Upper lobe of right lung (tissue), 1 donor: ENCODE data around the gene PTPRN. TPM values are rescaled to one million over a fixed set of nuclear protein-coding genes. Genes with fewer than 3 reads are reported as not detected.

Experiments
- ATAC-seq: fragments of 200-7000 bp; cut with Tn5 transposase; one replicate; pipeline ENCODE4 v1.9.1; 2020; ENCODE audit warnings: mild to moderate bottlenecking, moderate library complexity
- DNase-seq: peaks from one replicate; pipeline ENCODE4 v3.0.0-alpha.2; 2020
- H3K27ac ChIP-seq: fragments of 200-600 bp; one replicate; pipeline ENCODE4 v1.8.0; 2022
- H3K27me3 ChIP-seq: fragments of 200-600 bp; one replicate; pipeline ENCODE4 v1.8.0; 2022; ENCODE audit warnings: mild to moderate bottlenecking
- H3K36me3 ChIP-seq: fragments of 200-600 bp; one replicate; pipeline ENCODE4 v1.8.0; 2022
- H3K4me1 ChIP-seq: fragments of 200-600 bp; one replicate; pipeline ENCODE4 v1.8.0; 2022
- H3K4me3 ChIP-seq: fragments of 200-600 bp; one replicate; pipeline ENCODE4 v1.8.0; 2022; ENCODE audit warnings: mild to moderate bottlenecking
- H3K9me3 ChIP-seq: fragments of 200-600 bp; one replicate; pipeline ENCODE4 v1.8.0; 2022
- intact Hi-C: fragments of 100-400 bp; cut with DNase I; formaldehyde crosslinking; loops from one replicate; pipeline ENCODE4 v1.11.0; 2022
- total RNA-seq: library from RNA; stranded (reverse); fragmentation: NEBNext Ultra II Directional; extraction: Animal tissue kit (Norgen Biotek cat#: 25700); gene quantifications from one replicate; pipeline ENCODE4 v1.2.1, GENCODE V29; 2021
- TF ChIP-seq, protein P1 (sequence below): fragments of 200-600 bp; IDR thresholded peaks from one replicate; pipeline ENCODE4 v1.8.0; 2022; ENCODE audit warnings: antibody characterized with exemption
- donor health status: DM: no; HTN: yes; CAD: no; lungs with severe emphysema.

Gene PTPRN
- total RNA-seq, 1 donor from 2014 or later: not detected

DNA sequence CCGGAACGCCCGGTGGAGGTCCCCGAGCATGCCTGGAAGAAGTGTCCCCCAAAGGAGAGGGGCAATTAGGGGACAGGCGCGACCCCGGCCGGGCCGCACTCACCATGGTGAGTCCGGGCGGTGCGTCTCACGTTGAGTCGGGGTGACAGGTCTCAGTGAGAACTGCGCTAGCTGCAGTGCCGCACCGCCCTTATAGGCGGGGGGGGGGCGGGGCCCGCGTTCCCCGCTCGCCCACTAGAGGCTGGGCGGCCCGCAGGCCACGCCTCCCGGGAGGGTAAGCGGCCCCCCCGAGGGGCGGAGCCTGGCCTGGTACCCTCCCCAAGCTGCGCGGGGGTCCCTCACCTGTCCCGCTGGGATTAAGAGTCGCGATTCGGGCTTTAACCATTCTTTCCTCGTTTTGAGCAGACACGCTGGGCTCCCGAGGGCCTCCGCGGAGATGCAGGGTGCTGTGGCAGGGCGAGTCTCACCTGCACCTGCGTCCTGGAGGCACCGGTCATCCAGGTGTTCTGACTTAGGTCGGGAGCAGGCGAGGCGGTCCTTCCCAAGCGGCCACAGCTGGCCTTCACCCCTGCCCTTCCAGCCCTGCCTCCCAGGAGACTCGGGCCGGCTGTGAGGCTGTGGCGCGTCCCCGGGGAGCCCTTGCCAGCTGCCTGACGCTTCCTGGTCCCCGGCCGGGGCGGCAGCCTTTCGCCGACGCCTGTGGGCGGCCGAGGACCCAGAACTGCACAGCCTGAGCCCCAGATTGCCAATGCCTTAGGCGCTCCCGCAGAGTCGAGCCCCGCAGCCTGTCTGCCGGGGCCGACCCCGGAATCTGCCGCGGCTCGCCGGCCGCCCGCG, 55.2 kb downstream of the PTPRN start, which contains the start of gene TUBA4A:
TUBA4A (minus strand) TSS at position 166 of the 837 bp plus-strand sequence; CDS start at position 106, 60 bp downstream.
- Histone ChIP-seq H3K4me1 (peaks cover 35% of the 10 kb centered on the region), H3K36me3 (no peaks in the 10 kb centered on the region), H3K4me3 (peak within 1 kb of the TSS; percentile 77), H3K27ac (peak within 1 kb of the TSS; percentile 81), H3K9me3 (no peaks in the 10 kb centered on the region), H3K27me3 (no peaks in the 10 kb centered on the region)
- TF ChIP-seq, protein P1, sequence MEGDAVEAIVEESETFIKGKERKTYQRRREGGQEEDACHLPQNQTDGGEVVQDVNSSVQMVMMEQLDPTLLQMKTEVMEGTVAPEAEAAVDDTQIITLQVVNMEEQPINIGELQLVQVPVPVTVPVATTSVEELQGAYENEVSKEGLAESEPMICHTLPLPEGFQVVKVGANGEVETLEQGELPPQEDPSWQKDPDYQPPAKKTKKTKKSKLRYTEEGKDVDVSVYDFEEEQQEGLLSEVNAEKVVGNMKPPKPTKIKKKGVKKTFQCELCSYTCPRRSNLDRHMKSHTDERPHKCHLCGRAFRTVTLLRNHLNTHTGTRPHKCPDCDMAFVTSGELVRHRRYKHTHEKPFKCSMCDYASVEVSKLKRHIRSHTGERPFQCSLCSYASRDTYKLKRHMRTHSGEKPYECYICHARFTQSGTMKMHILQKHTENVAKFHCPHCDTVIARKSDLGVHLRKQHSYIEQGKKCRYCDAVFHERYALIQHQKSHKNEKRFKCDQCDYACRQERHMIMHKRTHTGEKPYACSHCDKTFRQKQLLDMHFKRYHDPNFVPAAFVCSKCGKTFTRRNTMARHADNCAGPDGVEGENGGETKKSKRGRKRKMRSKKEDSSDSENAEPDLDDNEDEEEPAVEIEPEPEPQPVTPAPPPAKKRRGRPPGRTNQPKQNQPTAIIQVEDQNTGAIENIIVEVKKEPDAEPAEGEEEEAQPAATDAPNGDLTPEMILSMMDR: no peak
- intact Hi-C loops: no loop called here
- ATAC-seq: peak; percentile 91
- peak; percentile 94 for DNase-seq

- Histone ChIP-seq H3K36me3 (peaks cover 6% of the 10 kb centered on the region), H3K27me3 (no peaks in the 10 kb centered on the region), H3K4me3 (peak within 1 kb of the TSS; percentile 77), H3K4me1 (peaks cover 43% of the 10 kb centered on the region), H3K9me3 (no peaks in the 10 kb centered on the region), H3K27ac (peak within 1 kb of the TSS; percentile 81)
- ATAC-seq (peak; percentile 5), DNase-seq (peak; percentile 80)
- TF ChIP-seq, protein P1: no peak
- intact Hi-C loops: no loop called here
Measured at GRCh38 chr2:219252900-219253752, 56.1 kb downstream of the PTPRN start, which contains the start of gene TUBA4B. TUBA4B (plus strand) TSS chr2:219253243; CDS start chr2:219253408, 165 bp downstream.

GRCh38 chr2:219252570-219252899, 56.7 kb downstream of the PTPRN start:
- H3K27ac ChIP-seq: peak overlapping the region; percentile 81
- no peaks in the 10 kb centered on the region for H3K9me3 ChIP-seq
- H3K4me1 ChIP-seq: peaks cover 48% of the 10 kb centered on the region
- TF ChIP-seq, protein P1: no peak
- peaks cover 12% of the 10 kb centered on the region for H3K36me3 ChIP-seq
- no peaks in the 10 kb centered on the region for H3K27me3 ChIP-seq
- ATAC-seq (no peak), DNase-seq (no peak)
- intact Hi-C loops: no loop called here
- peak overlapping the region; percentile 77 for H3K4me3 ChIP-seq

DNA sequence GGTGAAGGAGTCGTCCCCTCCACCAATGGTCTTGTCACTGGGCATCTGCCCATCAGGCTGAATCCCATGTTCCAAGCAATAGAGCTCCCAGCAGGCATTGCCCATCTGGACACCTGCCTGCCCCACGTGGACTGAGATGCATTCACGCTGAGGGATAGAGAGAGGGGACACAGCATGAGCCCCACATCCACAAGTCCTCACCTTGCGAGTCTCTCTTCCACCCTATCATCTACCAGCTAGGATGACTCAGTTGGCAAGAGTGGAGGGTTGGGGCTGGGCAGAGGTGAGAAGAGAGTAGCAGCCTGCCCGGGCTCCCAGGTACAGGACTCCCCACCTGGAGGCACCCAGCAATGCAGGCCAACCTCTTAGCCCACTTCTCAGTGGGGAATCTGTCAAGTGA, 57.1 kb downstream of the PTPRN start:
- no peaks in the 10 kb centered on the region for H3K27me3 ChIP-seq
- DNase-seq: no peak
- H3K4me1 ChIP-seq: peaks cover 51% of the 10 kb centered on the region
- H3K27ac ChIP-seq: peak overlapping the region; percentile 81
- TF ChIP-seq, protein P1: no peak
- ATAC-seq: no peak
- H3K36me3 ChIP-seq: peaks cover 16% of the 10 kb centered on the region
- H3K4me3 ChIP-seq: peak overlapping the region; percentile 77
- intact Hi-C loops: no loop called here
- H3K9me3 ChIP-seq: no peaks in the 10 kb centered on the region

DNA sequence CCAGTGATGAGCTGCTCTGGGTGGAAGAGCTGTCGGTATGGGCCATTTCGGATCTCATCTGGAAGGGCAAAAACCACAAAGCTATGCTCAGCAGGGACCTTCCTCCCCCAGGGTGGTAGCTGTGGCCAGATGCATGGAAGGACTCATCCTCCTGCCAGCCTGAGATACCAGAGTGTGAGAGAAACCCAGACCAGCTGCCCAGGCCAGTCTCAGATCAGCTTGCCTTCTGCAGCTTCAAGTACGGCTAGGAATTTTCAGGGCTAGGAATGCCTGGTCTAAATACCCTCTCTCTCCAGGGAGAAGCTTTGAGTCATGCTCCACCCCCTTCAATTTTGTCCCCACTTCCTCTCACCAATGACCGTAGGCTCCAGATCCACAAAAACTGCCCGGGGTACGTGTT, 57.5 kb downstream of the PTPRN start:
- DNase-seq: no peak
- Histone ChIP-seq H3K4me1 (peaks cover 56% of the 10 kb centered on the region), H3K36me3 (peaks cover 19% of the 10 kb centered on the region), H3K27me3 (no peaks in the 10 kb centered on the region), H3K9me3 (no peaks in the 10 kb centered on the region), H3K4me3 (peak overlapping the region; percentile 77), H3K27ac (peak overlapping the region; percentile 81)
- no peak for ATAC-seq
- intact Hi-C loops: no loop called here
- TF ChIP-seq, protein P1: no peak
